OCI-LY7 (cell line): ENCODE data around the gene STK16. TPM values are rescaled to one million over a fixed set of nuclear protein-coding genes. Genes with fewer than 3 reads are reported as not detected.

Source experiments
- BruUV-seq: library from RNA; stranded (reverse); fragments of 400-500 nt; replicated peaks from 2 replicates; lab custom pipeline; 2021; lab: Mats Ljungman, UMichigan
- CTCF ChIA-PET: fragments of 300-600 bp; sonication (Branson Sonifier 250); formaldehyde crosslinking; loops from one replicate; lab custom pipeline; 2022; ENCODE audit warnings: antibody characterized with exemption; ENCODE audit not compliant: unreplicated experiment; lab: Charles Lee
- POLR2A ChIA-PET: fragments of 300-600 bp; sonication (Branson Sonifier 250); formaldehyde crosslinking; loops from one replicate; lab custom pipeline; 2022; ENCODE audit warnings: antibody characterized with exemption; lab: Charles Lee
- DNase-seq: peaks from one replicate; pipeline ENCODE4 v3.0.0-alpha.2; 2015; ENCODE audit warnings: low spot score
- H2AFZ ChIP-seq: fragments of 200-600 bp; sonication (generic), shearing (Covaris generic); 2 replicates; pipeline ENCODE4 v1.6.1; 2014; ENCODE audit warnings: mild to moderate bottlenecking, antibody characterized with exemption, low read length, moderate library complexity
- H3K27ac ChIP-seq: fragments of 200-600 bp; sonication (generic); 2 replicates; pipeline ENCODE4 v1.5.1; 2014; ENCODE audit warnings: mixed run types, low read depth, mild to moderate bottlenecking, moderate library complexity, low read length, inconsistent platforms; ENCODE audit not compliant: poor library complexity, severe bottlenecking
- H3K36me3 ChIP-seq: fragments of 200-600 bp; sonication (generic); 2 replicates; pipeline ENCODE4 v1.6.1; 2014; ENCODE audit warnings: mild to moderate bottlenecking, antibody characterized with exemption, low read length, moderate library complexity, mixed read lengths; ENCODE audit not compliant: insufficient read depth
- H3K4me1 ChIP-seq: fragments of 200-600 bp; sonication (generic); 2 replicates; pipeline ENCODE4 v1.5.1; 2014; ENCODE audit warnings: mild to moderate bottlenecking, low read length; ENCODE audit not compliant: insufficient read depth, poor library complexity, severe bottlenecking
- H3K4me2 ChIP-seq: fragments of 200-600 bp; sonication (generic); 2 replicates; pipeline ENCODE4 v1.6.1; 2014; ENCODE audit warnings: mild to moderate bottlenecking, low read length
- H3K4me3 ChIP-seq: fragments of 200-600 bp; sonication (generic); 2 replicates; pipeline ENCODE4 v1.5.1; 2014; ENCODE audit warnings: mild to moderate bottlenecking, low read depth, low read length; ENCODE audit not compliant: poor library complexity, severe bottlenecking
- H3K79me2 ChIP-seq: fragments of 200-600 bp; sonication (generic); 2 replicates; pipeline ENCODE4 v1.6.1; 2016; ENCODE audit warnings: low read depth, mild to moderate bottlenecking, low read length, moderate library complexity, mixed read lengths; ENCODE audit not compliant: insufficient read depth
- H3K9me2 ChIP-seq: fragments of 200-600 bp; sonication (generic); 2 replicates; pipeline ENCODE4 v1.6.1; 2016; ENCODE audit warnings: mild to moderate bottlenecking, low read length, mixed read lengths; ENCODE audit not compliant: insufficient read depth
- H3K9me3 ChIP-seq: fragments of 200-600 bp; sonication (generic); 2 replicates; pipeline ENCODE4 v1.6.1; 2014; ENCODE audit warnings: mild to moderate bottlenecking, mixed run types, low read length, mixed read lengths
- H4K20me1 ChIP-seq: fragments of 200-600 bp; sonication (generic); 2 replicates; pipeline ENCODE4 v1.6.1; 2014; ENCODE audit warnings: mild to moderate bottlenecking, antibody characterized with exemption, low read length, moderate library complexity, mixed read lengths; ENCODE audit not compliant: insufficient read depth
- CTCF ChIP-seq: fragments of 200-600 bp; sonication (generic); conservative IDR thresholded peaks from 2 replicates; pipeline ENCODE4 v1.5.1; 2014; ENCODE audit warnings: mild to moderate bottlenecking, antibody characterized with exemption, low read length, moderate library complexity, mixed read lengths
- EZH2phosphoT487 ChIP-seq: fragments of 200-600 bp; sonication (generic); IDR thresholded peaks from 2 replicates; pipeline ENCODE4 v1.6.1; 2018; ENCODE audit warnings: low read depth, borderline replicate concordance, mild to moderate bottlenecking, mixed run types, antibody characterized with exemption, low read length, moderate library complexity, mixed read lengths
- intact Hi-C: fragments of 100-400 bp; cut with micrococcal nuclease; formaldehyde crosslinking; loops from one replicate; pipeline ENCODE4 v1.10.0; 2022; ENCODE audit not compliant: unreplicated experiment
- total RNA-seq, 2 experiments: library from RNA; depleted of rRNA in 1 of 2; stranded (reverse); fragments of >200 nt in 1 of 2; shearing (Covaris generic) in 1 of 2; gene quantifications; 2 replicates each; pipeline ENCODE4 v1.2.3, GENCODE V29; 2014 to 2022

Gene STK16
- total RNA-seq, 2 experiments from 2014 or later, result 23.4 to 39.5 TPM

- no peak overlapping the region for H3K27ac ChIP-seq
- no peak overlapping the region for H2AFZ ChIP-seq
- no peaks in the 10 kb centered on the region for H4K20me1 ChIP-seq
- H3K79me2 ChIP-seq, result no peaks in the 10 kb centered on the region
- H3K4me2 ChIP-seq, result no peak overlapping the region
- DNase-seq, result no peak
- H3K36me3 ChIP-seq, result peaks cover 54% of the 10 kb centered on the region
- TF ChIP-seq CTCF, result no peak
- TF ChIP-seq EZH2phosphoT487, result no peak
- CTCF ChIA-PET, result no interaction called here
- H3K4me1 ChIP-seq, result peaks cover 10% of the 10 kb centered on the region
- POLR2A ChIA-PET, result interaction anchor here (0.6 kb wide), 2 partner anchors 15 to 1678 kb away, joined by 3 read pairs; no protein-coding TSS in a partner anchor
- intact Hi-C loops, result no loop called here
- no peaks in the 10 kb centered on the region for H3K9me3 ChIP-seq
- no peak overlapping the region for H3K4me3 ChIP-seq
- no TSS peak for BruUV-seq
- H3K9me2 ChIP-seq, result no peaks in the 10 kb centered on the region
Measured at GRCh38 chr2:219220652-219221402, 24.5 kb upstream of the STK16 start.

DNA sequence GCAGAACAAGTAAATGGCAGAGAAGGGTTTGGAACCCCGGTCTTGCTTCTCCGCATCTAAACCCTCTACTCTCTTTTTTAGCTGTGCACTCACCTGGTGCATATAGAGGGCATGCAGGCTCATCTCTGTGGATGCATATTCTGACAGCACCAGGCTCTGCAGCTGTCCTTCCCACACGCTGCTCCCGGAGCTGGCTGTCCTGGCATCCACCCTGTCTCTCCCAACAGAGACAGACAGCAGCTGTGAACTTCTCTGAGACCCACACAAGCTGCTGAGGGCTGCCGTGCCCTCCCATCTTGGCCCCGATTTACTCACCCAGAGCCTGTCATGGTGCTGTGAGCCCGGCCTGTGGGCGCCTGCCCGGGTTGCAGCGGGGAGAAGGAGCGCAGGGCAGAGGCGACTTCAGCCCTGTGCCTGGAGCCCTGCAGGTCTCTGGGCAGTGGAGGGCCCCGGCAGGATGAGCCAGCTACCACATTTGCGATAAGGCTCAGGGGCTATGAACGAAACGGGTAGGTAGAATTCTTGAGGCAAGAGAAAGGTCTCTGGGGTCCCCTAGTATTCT is 23.2 kb upstream of the STK16 start:
- ChIA-PET POLR2A (no interaction called here), CTCF (no interaction called here)
- Histone ChIP-seq H3K27ac (no peak overlapping the region), H3K4me2 (no peak overlapping the region), H3K79me2 (no peaks in the 10 kb centered on the region), H4K20me1 (no peaks in the 10 kb centered on the region), H3K9me2 (no peaks in the 10 kb centered on the region), H3K36me3 (peaks cover 60% of the 10 kb centered on the region), H3K4me3 (no peak overlapping the region), H2AFZ (no peak overlapping the region), H3K4me1 (peaks cover 10% of the 10 kb centered on the region), H3K9me3 (no peaks in the 10 kb centered on the region)
- DNase-seq, result no peak
- intact Hi-C loops, result no loop called here
- no peak for TF ChIP-seq CTCF
- no peak for TF ChIP-seq EZH2phosphoT487
- no TSS peak for BruUV-seq
